HCT116 (cell line): ENCODE results near the gene ZNF8. TPM values are rescaled to one million over a fixed set of nuclear protein-coding genes. Genes with fewer than 3 reads are reported as not detected.

Experiments
- ATAC-seq: fragments of 200-7000 bp; cut with Tn5 transposase; 2 replicates; pipeline ENCODE4 v1.9.1; 2020; ENCODE audit warnings: mild to moderate bottlenecking, moderate library complexity
- BruUV-seq: library from RNA; stranded (reverse); fragments of 400-500 nt; replicated peaks from 2 replicates; lab custom pipeline; 2021; lab: Mats Ljungman, UMichigan
- CTCF ChIA-PET: fragments of 300-600 bp; sonication (Branson Sonifier 250); formaldehyde crosslinking; loops from one replicate; lab custom pipeline; 2021; ENCODE audit warnings: antibody characterized with exemption; lab: Charles Lee
- POLR2A ChIA-PET: fragments of 300-600, 350-600 bp; sonication (Branson Sonifier 250); formaldehyde crosslinking; loops from one replicate; lab custom pipeline; 2021; ENCODE audit warnings: antibody characterized with exemption; lab: Charles Lee
- RAD21 ChIA-PET, 2 experiments: fragments of 300-600 bp; sonication (Branson Sonifier 250); formaldehyde crosslinking; loops; one replicate each; lab custom pipeline; 2023; ENCODE audit warnings: low total read pairs in 2 of 2; ENCODE audit not compliant: uncharacterized antibody in 2 of 2, unreplicated experiment in 2 of 2, low non-redundant PET in 1 of 2; lab: Charles Lee
- DNase-seq: peaks from one replicate; pipeline ENCODE4 v3.0.0-alpha.2; 2010; ENCODE audit warnings: low read depth, low spot score
- H2AFZ ChIP-seq: fragments of 200-600 bp; shearing (Covaris generic), sonication (generic); 2 replicates; pipeline ENCODE4 v1.6.1; 2017; ENCODE audit warnings: low read depth, mixed run types, mixed read lengths, antibody characterized with exemption, low read length; ENCODE audit not compliant: poor library complexity, severe bottlenecking
- H3K27ac ChIP-seq: 2 replicates; pipeline ENCODE4 v1.5.1; 2012; ENCODE audit warnings: low read depth, low read length
- H3K27me3 ChIP-seq: fragments of 200-600 bp; sonication (generic); 2 replicates; pipeline ENCODE4 v1.6.1; 2016; ENCODE audit warnings: mixed run types, low read length, mixed read lengths; ENCODE audit not compliant: insufficient read depth
- H3K36me3 ChIP-seq, 2 experiments: fragments of 200-500 bp in 1 of 2; fragments of 200-600 bp in 1 of 2; sonication (Bioruptor generic) in 1 of 2; sonication (generic) in 1 of 2; 2 replicates each; pipeline versions ENCODE4 v1.5.1 to v1.6.1; 2014 to 2016; ENCODE audit warnings: low read length in 2 of 2, inconsistent platforms in 1 of 2, mixed read lengths in 1 of 2, mixed run types in 1 of 2; ENCODE audit not compliant: insufficient read depth in 2 of 2, control insufficient read depth in 1 of 2
- H3K4me1 ChIP-seq, 2 experiments: fragments of 200-600 bp in 1 of 2; sonication (generic) in 1 of 2; 2 replicates each; pipeline versions ENCODE4 v1.5.1 to v1.6.1; 2012 to 2017; ENCODE audit warnings: low read length in 2 of 2, inconsistent platforms in 1 of 2, mild to moderate bottlenecking in 1 of 2, mixed read lengths in 1 of 2, mixed run types in 1 of 2, moderate library complexity in 1 of 2; ENCODE audit not compliant: insufficient read depth in 2 of 2, control insufficient read depth in 1 of 2
- H3K4me2 ChIP-seq: fragments of 200-600 bp; sonication (generic); 2 replicates; pipeline ENCODE4 v1.6.1; 2017; ENCODE audit warnings: mixed run types, low read length, mixed read lengths
- H3K4me3 ChIP-seq, 2 experiments: fragments of 200-600 bp in 1 of 2; sonication (generic) in 1 of 2; replicated peaks in 1 of 2; 2 replicates each; pipeline ENCODE4 v1.5.1; 2011 to 2016; ENCODE audit warnings: low read length in 2 of 2, control low read depth in 1 of 2, low read depth in 1 of 2, mild to moderate bottlenecking in 1 of 2, mixed read lengths in 1 of 2, mixed run types in 1 of 2
- H3K79me2 ChIP-seq: fragments of 200-600 bp; sonication (generic); 2 replicates; pipeline ENCODE4 v1.6.1; 2017; ENCODE audit warnings: mild to moderate bottlenecking, mixed run types, low read length, moderate library complexity, mixed read lengths; ENCODE audit not compliant: insufficient read depth
- H3K9ac ChIP-seq: fragments of 200-600 bp; sonication (generic); 2 replicates; pipeline ENCODE4 v1.6.1; 2016; ENCODE audit warnings: low read length, mixed read lengths
- H3K9me2 ChIP-seq: fragments of 200-600 bp; sonication (generic), shearing (Covaris generic); 2 replicates; pipeline ENCODE4 v1.6.1; 2017; ENCODE audit warnings: mixed run types, mild to moderate bottlenecking, moderate library complexity; ENCODE audit not compliant: insufficient read depth
- H3K9me3 ChIP-seq, 2 experiments: fragments of 200-500 bp in 1 of 2; fragments of 200-600 bp in 1 of 2; sonication (Bioruptor generic) in 1 of 2; sonication (generic) in 1 of 2; 2 replicates each; pipeline ENCODE4 v1.6.1; 2014 to 2017; ENCODE audit warnings: low read length in 2 of 2, mixed read lengths in 2 of 2, inconsistent platforms in 1 of 2, low read depth in 1 of 2, mild to moderate bottlenecking in 1 of 2, mixed run types in 1 of 2, moderate library complexity in 1 of 2; ENCODE audit not compliant: control insufficient read depth in 1 of 2, insufficient read depth in 1 of 2
- H4K20me1 ChIP-seq: fragments of 200-600 bp; sonication (generic), shearing (Covaris generic); 2 replicates; pipeline ENCODE4 v1.6.1; 2017; ENCODE audit warnings: mixed run types, mild to moderate bottlenecking, moderate library complexity; ENCODE audit not compliant: insufficient read depth
- ATF3 ChIP-seq: IDR thresholded peaks from 2 replicates; pipeline ENCODE4 v1.6.1; 2012
- JUND ChIP-seq: IDR thresholded peaks from 2 replicates; pipeline ENCODE4 v1.6.1; 2012
- POLR2A ChIP-seq: IDR thresholded peaks from 2 replicates; pipeline ENCODE4 v1.7.0; 2011; ENCODE audit warnings: borderline replicate concordance; ENCODE audit not compliant: insufficient read depth, insufficient read length; ENCODE audit errors: extremely low read depth
- REST ChIP-seq: IDR thresholded peaks from 2 replicates; pipeline ENCODE4 v1.6.1; 2012; ENCODE audit warnings: low read depth
- SIN3A ChIP-seq: IDR thresholded peaks from 2 replicates; pipeline ENCODE4 v1.6.1; 2012; ENCODE audit warnings: low read depth
- SP1 ChIP-seq: IDR thresholded peaks from 2 replicates; pipeline ENCODE4 v1.6.1; 2012; ENCODE audit warnings: low read depth
- ZBTB33 ChIP-seq: IDR thresholded peaks from 2 replicates; pipeline ENCODE4 v1.6.1; 2011; ENCODE audit warnings: mild to moderate bottlenecking, low read length, moderate library complexity; ENCODE audit not compliant: insufficient replicate concordance; ENCODE audit errors: extremely low read depth
- ZFX ChIP-seq: fragments of 450-650 bp; IDR thresholded peaks from 2 replicates; pipeline ENCODE4 v1.6.1; 2017
- ZNF274 ChIP-seq: fragments of 200-500 bp; sonication (Bioruptor generic); IDR thresholded peaks from 2 replicates; pipeline ENCODE4 v1.6.1; 2014; ENCODE audit warnings: mild to moderate bottlenecking, low read depth, low read length, inconsistent platforms
- intact Hi-C: fragments of 100-400 bp; cut with micrococcal nuclease; formaldehyde crosslinking; loops from 2 replicates; pipeline ENCODE4 v1.10.0; 2022
- total RNA-seq: library from RNA; stranded (reverse); gene quantifications from one replicate; pipeline ENCODE4 v1.2.1, GENCODE V29; 2021; ENCODE audit not compliant: unreplicated experiment

The ZNF8 gene
- total RNA-seq, 1 experiment from 2014 or later: 6.4 TPM

- POLR2A ChIA-PET: no interaction called here
- no peak for TF ChIP-seq ZFX
- no peak for TF ChIP-seq JUND
- TF ChIP-seq ZBTB33: no peak
- no peak for TF ChIP-seq POLR2A
- TF ChIP-seq ZNF274: peak; percentile 66
- no peak for TF ChIP-seq SIN3A
- TF ChIP-seq SP1: no peak
- no peak for TF ChIP-seq REST
- TF ChIP-seq ATF3: no peak
- RAD21 ChIA-PET: no interaction called here
- Histone ChIP-seq H3K9ac (no peak overlapping the region), H3K9me3 (peaks cover 21 to 40% of the 10 kb centered on the region in 2 experiments; a peak in 3 of 4 replicates), H3K4me2 (no peak overlapping the region), H3K9me2 (no peaks in the 10 kb centered on the region), H4K20me1 (no peaks in the 10 kb centered on the region), H3K27me3 (no peaks in the 10 kb centered on the region), H3K36me3 (peaks cover 26 to 56% of the 10 kb centered on the region in 2 experiments), H3K79me2 (no peaks in the 10 kb centered on the region), H3K4me1 (no peaks in the 10 kb centered on the region), H3K4me3 (no peak overlapping the region), H3K27ac (no peak overlapping the region), H2AFZ (no peak overlapping the region)
- CTCF ChIA-PET: no interaction called here
- BruUV-seq: TSS peak; percentile 25
- no peak for ATAC-seq
- DNase-seq: no peak
- intact Hi-C loops: no loop called here
These were observed 16.1 kb downstream of the ZNF8 start for GRCh38 chr19:58294743-58295374.
